Astrocyte (in vitro differentiated cells and primary cell): ENCODE measurements around the gene LRIG1.

Experiments
- CTCF ChIP-seq: IDR thresholded peaks from 2 replicates; pipeline ENCODE4 v1.5.1; 2011; ENCODE audit warnings: low read depth, mild to moderate bottlenecking, inconsistent platforms, low read length, moderate library complexity; ENCODE audit not compliant: insufficient read depth
- EZH2 ChIP-seq: IDR thresholded peaks from 2 replicates; pipeline ENCODE4 v1.6.1; 2012; ENCODE audit warnings: mild to moderate bottlenecking, low read length, inconsistent platforms; ENCODE audit not compliant: insufficient read depth

- no peak for TF ChIP-seq EZH2
- TF ChIP-seq CTCF = no peak
Observed at GRCh38 chr3:66362541-66362941, 138.3 kb downstream of the LRIG1 start.
